ENCODE data around the gene ELF5.

The ELF5 gene

GRCh38 chr11:34525098-34525497, 11.5 kb upstream of the ELF5 start:
- DNase-seq (no peak), ATAC-seq (ENCODE audit: insufficient read depth, low read depth) (no peak)
- no peaks in the 10 kb centered on the region for H3K79me2 ChIP-seq (ENCODE audit: insufficient read depth, low read length)
- H3K27me3 ChIP-seq (ENCODE audit: insufficient read depth, low read length, poor library complexity) = peaks cover 11% of the 10 kb centered on the region
- H3K9me3 ChIP-seq (ENCODE audit: insufficient read depth, low read length, severe bottlenecking) = no peaks in the 10 kb centered on the region
- no peaks in the 10 kb centered on the region for H3K4me1 ChIP-seq (ENCODE audit: insufficient read depth, low read length)
- no peaks in the 10 kb centered on the region for H4K20me1 ChIP-seq (ENCODE audit: insufficient read depth, low read length)
- no peak overlapping the region for H3K4me2 ChIP-seq (ENCODE audit: insufficient read depth, low read length)
- no peak overlapping the region for H3K4me3 ChIP-seq (ENCODE audit: low read depth in 1 of 2, low read length in 2 of 2)
- no peaks in the 10 kb centered on the region for H3K36me3 ChIP-seq (ENCODE audit: insufficient read depth, low read length)
- no peak overlapping the region for H2AFZ ChIP-seq (ENCODE audit: low read depth, low read length)
- no peak overlapping the region for H3K9ac ChIP-seq (ENCODE audit: low read depth, low read length)
- TF ChIP-seq CTCF (IDR thresholded peaks at IDR 0.05; ENCODE audit: borderline replicate concordance, extremely low read depth, low read length, poor library complexity, severe bottlenecking) (no peak), EZH2 (IDR thresholded peaks at IDR 0.05; ENCODE audit: borderline replicate concordance, low read depth, low read length, severe bottlenecking) (no peak)
- H3K27ac ChIP-seq (ENCODE audit: low read length) = no peak overlapping the region

GRCh38 chr11:34524696-34525095, 11.1 kb upstream of the ELF5 start:
- Histone ChIP-seq H3K4me1 (ENCODE audit: insufficient read depth, low read length) (no peaks in the 10 kb centered on the region), H3K9me3 (ENCODE audit: insufficient read depth, low read length, severe bottlenecking) (no peaks in the 10 kb centered on the region), H3K27ac (ENCODE audit: low read length) (no peak overlapping the region), H2AFZ (ENCODE audit: low read depth, low read length) (no peak overlapping the region), H3K79me2 (ENCODE audit: insufficient read depth, low read length) (no peaks in the 10 kb centered on the region), H3K27me3 (ENCODE audit: insufficient read depth, low read length, poor library complexity) (peaks cover 11% of the 10 kb centered on the region), H4K20me1 (ENCODE audit: insufficient read depth, low read length) (no peaks in the 10 kb centered on the region), H3K4me3 (ENCODE audit: low read depth in 1 of 2, low read length in 2 of 2) (no peak overlapping the region), H3K9ac (ENCODE audit: low read depth, low read length) (no peak overlapping the region), H3K4me2 (ENCODE audit: insufficient read depth, low read length) (no peak overlapping the region), H3K36me3 (ENCODE audit: insufficient read depth, low read length) (no peaks in the 10 kb centered on the region)
- TF ChIP-seq EZH2 (IDR thresholded peaks at IDR 0.05; ENCODE audit: borderline replicate concordance, low read depth, low read length, severe bottlenecking) (no peak), CTCF (IDR thresholded peaks at IDR 0.05; ENCODE audit: borderline replicate concordance, extremely low read depth, low read length, poor library complexity, severe bottlenecking) (no peak)
- ATAC-seq (ENCODE audit: insufficient read depth, low read depth) = no peak
- DNase-seq = no peak

GRCh38 chr11:34523053-34523452, 9.5 kb upstream of the ELF5 start:
- DNase-seq = no peak
- no peak overlapping the region for H2AFZ ChIP-seq (ENCODE audit: low read depth, low read length)
- no peak overlapping the region for H3K4me3 ChIP-seq (ENCODE audit: low read depth in 1 of 2, low read length in 2 of 2)
- peaks cover 11% of the 10 kb centered on the region for H3K27me3 ChIP-seq (ENCODE audit: insufficient read depth, low read length, poor library complexity)
- ATAC-seq (ENCODE audit: insufficient read depth, low read depth) = no peak
- H3K36me3 ChIP-seq (ENCODE audit: insufficient read depth, low read length) = no peaks in the 10 kb centered on the region
- TF ChIP-seq CTCF (IDR thresholded peaks at IDR 0.05; ENCODE audit: borderline replicate concordance, extremely low read depth, low read length, poor library complexity, severe bottlenecking) = no peak
- TF ChIP-seq EZH2 (IDR thresholded peaks at IDR 0.05; ENCODE audit: borderline replicate concordance, low read depth, low read length, severe bottlenecking) = no peak
- H4K20me1 ChIP-seq (ENCODE audit: insufficient read depth, low read length) = no peaks in the 10 kb centered on the region
- H3K9ac ChIP-seq (ENCODE audit: low read depth, low read length) = no peak overlapping the region
- H3K4me1 ChIP-seq (ENCODE audit: insufficient read depth, low read length) = no peaks in the 10 kb centered on the region
- no peaks in the 10 kb centered on the region for H3K79me2 ChIP-seq (ENCODE audit: insufficient read depth, low read length)
- H3K27ac ChIP-seq (ENCODE audit: low read length) = no peak overlapping the region
- no peak overlapping the region for H3K4me2 ChIP-seq (ENCODE audit: insufficient read depth, low read length)
- no peaks in the 10 kb centered on the region for H3K9me3 ChIP-seq (ENCODE audit: insufficient read depth, low read length, severe bottlenecking)

GRCh38 chr11:34522188-34522587, 8.6 kb upstream of the ELF5 start:
- H3K9me3 ChIP-seq (ENCODE audit: insufficient read depth, low read length, severe bottlenecking) = no peaks in the 10 kb centered on the region
- no peak overlapping the region for H3K4me3 ChIP-seq (ENCODE audit: low read depth in 1 of 2, low read length in 2 of 2)
- no peak overlapping the region for H3K9ac ChIP-seq (ENCODE audit: low read depth, low read length)
- peaks cover 11% of the 10 kb centered on the region for H3K27me3 ChIP-seq (ENCODE audit: insufficient read depth, low read length, poor library complexity)
- no peaks in the 10 kb centered on the region for H3K79me2 ChIP-seq (ENCODE audit: insufficient read depth, low read length)
- H3K36me3 ChIP-seq (ENCODE audit: insufficient read depth, low read length) = no peaks in the 10 kb centered on the region
- no peak overlapping the region for H3K4me2 ChIP-seq (ENCODE audit: insufficient read depth, low read length)
- no peaks in the 10 kb centered on the region for H4K20me1 ChIP-seq (ENCODE audit: insufficient read depth, low read length)
- no peak overlapping the region for H3K27ac ChIP-seq (ENCODE audit: low read length)
- no peak overlapping the region for H2AFZ ChIP-seq (ENCODE audit: low read depth, low read length)
- DNase-seq (no peak), ATAC-seq (ENCODE audit: insufficient read depth, low read depth) (no peak)
- TF ChIP-seq CTCF (IDR thresholded peaks at IDR 0.05; ENCODE audit: borderline replicate concordance, extremely low read depth, low read length, poor library complexity, severe bottlenecking) (no peak), EZH2 (IDR thresholded peaks at IDR 0.05; ENCODE audit: borderline replicate concordance, low read depth, low read length, severe bottlenecking) (no peak)
- H3K4me1 ChIP-seq (ENCODE audit: insufficient read depth, low read length) = no peaks in the 10 kb centered on the region
